Thyroid gland (tissue), 4 donors: ENCODE data around the gene KPNA3. TPM values are rescaled to one million over a fixed set of nuclear protein-coding genes. Genes with fewer than 3 reads are reported as not detected.
A peak's percentile ranks its signal among the peaks of the same experiment; 100 is the strongest.

Experiments
- DNase-seq, 2 donors: peaks; one replicate each; pipeline ENCODE4 v3.0.0-alpha.2; 2019
- H3K27ac ChIP-seq, 3 donors: fragments of 200-600 bp; sonication (generic); 1 replicate in 2 of 3; 2 replicates in 1 of 3; pipeline ENCODE4 v1.5.1; 2016 to 2019; ENCODE audit warnings: mild to moderate bottlenecking in 1 of 3, moderate library complexity in 1 of 3
- H3K27me3 ChIP-seq: fragments of 200-600 bp; sonication (generic); one replicate; pipeline ENCODE4 v1.5.1; 2019
- H3K36me3 ChIP-seq, 2 donors: fragments of 200-600 bp; sonication (generic); one replicate each; pipeline ENCODE4 v1.5.1; 2016 to 2019
- H3K4me1 ChIP-seq, 2 donors: fragments of 200-600 bp; sonication (generic); one replicate each; pipeline ENCODE4 v1.5.1; 2017 to 2019
- H3K4me3 ChIP-seq, 3 donors: fragments of 200-600 bp; sonication (generic); replicated peaks in 1 of 3; 1 replicate in 2 of 3; 2 replicates in 1 of 3; pipeline ENCODE4 v1.5.1; 2016; ENCODE audit warnings: mild to moderate bottlenecking in 1 of 3
- H3K9me3 ChIP-seq: fragments of 200-600 bp; sonication (generic); one replicate; pipeline ENCODE4 v1.5.1; 2017
- CTCF ChIP-seq, 6 experiments: fragments of 200-600 bp in 3 of 6; fragments of 450-650 bp in 3 of 6; sonication (generic) in 3 of 6; IDR thresholded peaks; one replicate each; pipeline ENCODE4 v1.5.1; 2016 to 2019; ENCODE audit warnings: antibody characterized with exemption in 6 of 6, mild to moderate bottlenecking in 2 of 6, inconsistent platforms in 1 of 6, moderate library complexity in 1 of 6
- POLR2A ChIP-seq, 2 donors: fragments of 450-650 bp; IDR thresholded peaks; one replicate each; pipeline ENCODE4 v1.6.1; 2017; ENCODE audit warnings: antibody characterized with exemption in 2 of 2, mild to moderate bottlenecking in 2 of 2, moderate library complexity in 1 of 2
- WGBS, 2 donors: methylation state at CpG; one replicate each; pipeline ENCODE4 v1.1.5; 2017; 5-methylcytosine and 5-hydroxymethylcytosine counted together
- intact Hi-C: fragments of 100-400 bp; cut with DNase I; formaldehyde crosslinking; loops from one replicate; pipeline ENCODE4 v1.15.1; 2023
- total RNA-seq, 4 donors: library from RNA; depleted of rRNA; stranded (reverse); fragments of >200 nt; gene quantifications; one replicate each; pipeline ENCODE4 v1.2.3, GENCODE V29; 2016

The KPNA3 gene
- total RNA-seq, 4 donors from 2014 or later: 29.5 to 34.6 (median 32.1) TPM

- no peak overlapping the region for H3K27ac ChIP-seq
- no peaks in the 10 kb centered on the region for H3K4me1 ChIP-seq
- H3K27me3 ChIP-seq: no peaks in the 10 kb centered on the region
- H3K4me3 ChIP-seq: no peak overlapping the region
- no peaks in the 10 kb centered on the region for H3K36me3 ChIP-seq
- H3K9me3 ChIP-seq: no peaks in the 10 kb centered on the region
- TF ChIP-seq CTCF (IDR thresholded peaks at IDR 0.05) (no peak), POLR2A (IDR thresholded peaks at IDR 0.05) (no peak)
- intact Hi-C loops: no loop called here
- no peak for DNase-seq
- 89 to 93% methylated on average over 3 of the region's 3 CpGs for WGBS, 2 donors
Measured at GRCh38 chr13:49654011-49654410, 138.5 kb downstream of the KPNA3 start.

- Histone ChIP-seq H3K4me1 (no peaks in the 10 kb centered on the region), H3K4me3 (no peak overlapping the region), H3K27ac (no peak overlapping the region), H3K9me3 (no peaks in the 10 kb centered on the region), H3K36me3 (no peaks in the 10 kb centered on the region), H3K27me3 (no peaks in the 10 kb centered on the region)
- no peak for DNase-seq
- intact Hi-C loops: no loop called here
- TF ChIP-seq CTCF (IDR thresholded peaks at IDR 0.05): no peak
- no peak for TF ChIP-seq POLR2A (IDR thresholded peaks at IDR 0.05)
Measured at GRCh38 chr13:49653478-49653877, 139.0 kb downstream of the KPNA3 start.

- intact Hi-C loops: no loop called here
Measured at GRCh38 chr13:49652355-49653305, 139.9 kb downstream of the KPNA3 start.

GRCh38 chr13:49651570-49652354 is 140.7 kb downstream of the KPNA3 start:
- no peak for DNase-seq
- H3K4me3 ChIP-seq: no peak overlapping the region
- no peaks in the 10 kb centered on the region for H3K9me3 ChIP-seq
- H3K4me1 ChIP-seq: no peaks in the 10 kb centered on the region
- TF ChIP-seq POLR2A (IDR thresholded peaks at IDR 0.05) (no peak), CTCF (IDR thresholded peaks at IDR 0.05) (no peak)
- intact Hi-C loops: no loop called here
- no peaks in the 10 kb centered on the region for H3K27me3 ChIP-seq
- 84 to 88% methylated on average over 16 of the region's 17 CpGs for WGBS, 2 donors
- no peaks in the 10 kb centered on the region for H3K36me3 ChIP-seq
- no peak overlapping the region for H3K27ac ChIP-seq

More at GRCh38 chr13:49652355-49653305, 139.9 kb downstream of the KPNA3 start:
- TF ChIP-seq CTCF (IDR thresholded peaks at IDR 0.05) (peak in 3 of 6 experiments; percentile 32 to 58 (median 44)), POLR2A (IDR thresholded peaks at IDR 0.05) (no peak)
- H3K4me3 ChIP-seq: no peak overlapping the region
- no peaks in the 10 kb centered on the region for H3K4me1 ChIP-seq
- no peaks in the 10 kb centered on the region for H3K9me3 ChIP-seq
- H3K36me3 ChIP-seq: no peaks in the 10 kb centered on the region
- 37 to 47% methylated on average over 12 to 14 of the region's 16 CpGs for whole genome bisulfite sequencing, 2 donors
- no peak overlapping the region for H3K27ac ChIP-seq
- DNase-seq: peak; percentile 12 to 17
- H3K27me3 ChIP-seq: no peaks in the 10 kb centered on the region

- H3K4me1 ChIP-seq: no peaks in the 10 kb centered on the region
- intact Hi-C loops: no loop called here
- 81 to 93% methylated on average over 2 of the region's 2 CpGs for WGBS, 2 donors
- DNase-seq: no peak
- H3K36me3 ChIP-seq: no peaks in the 10 kb centered on the region
- no peaks in the 10 kb centered on the region for H3K9me3 ChIP-seq
- no peak overlapping the region for H3K4me3 ChIP-seq
- no peak overlapping the region for H3K27ac ChIP-seq
- TF ChIP-seq POLR2A (IDR thresholded peaks at IDR 0.05): no peak
- TF ChIP-seq CTCF (IDR thresholded peaks at IDR 0.05): no peak
- no peaks in the 10 kb centered on the region for H3K27me3 ChIP-seq
Measured at GRCh38 chr13:49649963-49650312, 142.5 kb downstream of the KPNA3 start.
